HG03565 (cell line): ENCODE data around the gene IGSF10.
A peak's percentile ranks its signal among the peaks of the same experiment; 100 is the strongest.
"Not testable (repeated sequence)": the region's sequence is repeated elsewhere in the genome, so short reads cannot be mapped to it uniquely, and the experiment has no call there.

ENCODE experiments used
- ATAC-seq: cut with Tn5 transposase; IDR thresholded peaks from one replicate; pipeline ENCODE4 v1.9.1; 2021; ENCODE audit warnings: mild to moderate bottlenecking, moderate library complexity; ENCODE audit not compliant: unreplicated experiment

The IGSF10 gene

GRCh38 chr3:151460774-151461450 lies at the start of gene IGSF10:
Gene IGSF10 (minus strand): TSS chr3:151461061. CDS start chr3:151458709, 2,352 bp downstream.
- ATAC-seq: no peak

GRCh38 chr3:151509468-151510135 lies 48.7 kb upstream of the IGSF10 start:
- not testable (repeated sequence) for ATAC-seq

- ATAC-seq: no peak
Measured at GRCh38 chr3:151504606-151505005, 43.7 kb upstream of the IGSF10 start.

- ATAC-seq: no peak
Measured at GRCh38 chr3:151503074-151503473, 42.2 kb upstream of the IGSF10 start.

GRCh38 chr3:151501923-151502632 lies 41.2 kb upstream of the IGSF10 start:
- ATAC-seq: no peak

GRCh38 chr3:151501171-151501922 lies 40.5 kb upstream of the IGSF10 start:
- ATAC-seq: no peak

- ATAC-seq: no peak
Measured at GRCh38 chr3:151499168-151499567, 38.3 kb upstream of the IGSF10 start.

- no peak for ATAC-seq
Measured at GRCh38 chr3:151491525-151491924, 30.7 kb upstream of the IGSF10 start.

GRCh38 chr3:151487833-151488232 lies 27.0 kb upstream of the IGSF10 start:
- not testable (repeated sequence) for ATAC-seq

GRCh38 chr3:151483961-151484520 lies 23.2 kb upstream of the IGSF10 start:
- ATAC-seq: no peak

GRCh38 chr3:151483488-151483887 lies 22.6 kb upstream of the IGSF10 start:
- no peak for ATAC-seq

GRCh38 chr3:151480492-151480891 lies 19.6 kb upstream of the IGSF10 start:
- ATAC-seq: no peak

- ATAC-seq: no peak
Measured at GRCh38 chr3:151479452-151479851, 18.6 kb upstream of the IGSF10 start.

GRCh38 chr3:151478335-151478697 lies 17.5 kb upstream of the IGSF10 start:
- ATAC-seq: no peak

GRCh38 chr3:151477591-151478334 lies 16.9 kb upstream of the IGSF10 start:
- no peak for ATAC-seq

- ATAC-seq: no peak
Measured at GRCh38 chr3:151476344-151477018, 15.6 kb upstream of the IGSF10 start.

- ATAC-seq: peak; percentile 68
Measured at GRCh38 chr3:151468284-151468917, 7.5 kb upstream of the IGSF10 start.

GRCh38 chr3:151467069-151467468 lies 6.2 kb upstream of the IGSF10 start:
- ATAC-seq: no peak

- no peak for ATAC-seq
Measured at GRCh38 chr3:151462991-151463390, 2.1 kb upstream of the IGSF10 start.
